Activated naive CD4-positive, alpha-beta T cell treated with anti-CD3 and anti-CD28 coated beads for 36 hours (primary cell): ENCODE measurements around the gene CDYL2. TPM values are rescaled to one million over a fixed set of nuclear protein-coding genes. Genes with fewer than 3 reads are reported as not detected.
A peak's percentile ranks its signal among the peaks of the same experiment; 100 is the strongest.
"Not testable (repeated sequence)": the region's sequence is repeated elsewhere in the genome, so short reads cannot be mapped to it uniquely, and the experiment has no call there.

Source experiments
- CTCF ChIA-PET: fragments of 350-600 bp; sonication (Branson Sonifier 250); formaldehyde crosslinking; loops from one replicate; lab custom pipeline; 2021; ENCODE audit warnings: antibody characterized with exemption; lab: Charles Lee
- DNase-seq: peaks from one replicate; pipeline ENCODE4 v3.0.0-alpha.2; 2020
- H3K27ac Mint-ChIP-seq: one replicate; pipeline ENCODE4 v1.8.0; 2021; ENCODE audit warnings: mild to moderate bottlenecking, mixed read lengths
- H3K27me3 Mint-ChIP-seq: one replicate; pipeline ENCODE4 v1.8.0; 2021; ENCODE audit warnings: low read depth, mixed read lengths
- H3K36me3 Mint-ChIP-seq: one replicate; pipeline ENCODE4 v1.8.0; 2021; ENCODE audit warnings: low read depth, mixed read lengths
- H3K4me1 Mint-ChIP-seq: one replicate; pipeline ENCODE4 v1.8.0; 2021; ENCODE audit warnings: low read depth, mixed read lengths
- H3K4me3 Mint-ChIP-seq: one replicate; pipeline ENCODE4 v1.8.0; 2021; ENCODE audit warnings: mild to moderate bottlenecking, moderate library complexity, mixed read lengths
- H3K9me3 Mint-ChIP-seq: one replicate; pipeline ENCODE4 v1.8.0; 2021; ENCODE audit warnings: mixed read lengths
- intact Hi-C: fragments of 100-400 bp; cut with micrococcal nuclease; formaldehyde crosslinking; loops from one replicate; pipeline ENCODE4 v1.15.1; 2023
- total RNA-seq, 2 experiments: library from RNA; stranded (reverse); gene quantifications; one replicate each; pipeline ENCODE4 v1.2.3, GENCODE V29; 2021

CDYL2 gene
- total RNA-seq, 2 experiments from 2014 or later, result 10.1 to 12.7 TPM

DNA sequence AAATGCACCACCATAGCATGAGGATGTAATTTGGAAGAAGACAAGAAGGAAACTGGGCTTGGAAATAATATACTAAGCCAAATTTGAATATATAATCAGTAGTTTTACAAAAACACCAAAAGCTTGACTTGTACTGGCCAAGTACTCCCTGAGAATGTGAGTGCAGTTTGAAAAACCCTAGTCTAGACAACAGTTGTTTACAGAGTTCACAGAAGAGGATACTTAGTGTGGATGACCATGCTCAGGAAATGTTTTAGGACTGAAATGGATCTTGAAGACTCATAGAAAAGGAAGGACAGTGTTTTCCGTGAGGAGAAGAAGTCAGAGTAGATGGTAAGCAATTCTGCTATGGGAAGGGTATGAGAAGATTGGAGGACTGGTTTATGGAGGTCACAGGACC, 1.9 kb upstream of the CDYL2 start:
- Mint-ChIP-seq H3K27ac (peak overlapping the region; percentile 32), H3K9me3 (no peaks in the 10 kb centered on the region), H3K27me3 (peaks cover 4% of the 10 kb centered on the region), H3K4me1 (peaks cover 31% of the 10 kb centered on the region), H3K4me3 (peak overlapping the region; percentile 34), H3K36me3 (peaks cover 1% of the 10 kb centered on the region)
- CTCF ChIA-PET, result interaction anchor here (0.7 to 1.8 kb wide), 5 partner anchors 198 to 279 kb away, joined by 3 to 7 read pairs (median 4); no protein-coding TSS in a partner anchor
- no peak for DNase-seq
- intact Hi-C loops, result loop anchor here (2.0 to 10.0 kb wide), 7 partner anchors 134 to 1537 kb away; partner anchors contain the start of genes C16orf46, GAN and GCSH

DNA sequence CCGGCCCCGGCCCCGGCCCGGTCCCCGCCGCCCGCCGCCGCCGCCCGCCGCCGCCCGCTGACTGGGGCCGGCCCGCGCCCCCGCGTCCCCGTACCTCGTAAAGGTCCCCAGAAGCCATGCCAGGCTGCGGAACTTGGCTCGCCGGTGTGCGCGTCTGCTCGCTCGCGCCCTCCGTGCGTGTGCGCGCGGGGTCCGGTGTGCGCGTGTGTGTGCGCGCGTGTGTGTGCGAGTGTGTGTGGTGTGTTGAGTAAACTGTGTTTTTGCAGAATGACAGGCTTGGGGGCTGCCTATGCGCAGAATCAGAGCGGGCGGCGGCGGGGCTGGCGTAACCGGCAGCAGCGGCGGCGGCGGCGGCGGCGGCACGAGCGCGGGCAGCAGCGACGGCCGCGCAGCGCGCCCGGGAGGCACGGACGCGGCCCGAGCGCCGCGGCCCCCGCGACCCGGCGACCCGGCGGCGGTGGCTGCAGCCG, 307 bp downstream of the CDYL2 start:
- peak overlapping the region; percentile 88 for H3K4me3 Mint-ChIP-seq
- no peaks in the 10 kb centered on the region for H3K9me3 Mint-ChIP-seq
- H3K36me3 Mint-ChIP-seq, result peaks cover 1% of the 10 kb centered on the region
- intact Hi-C loops, result loop anchor here (10.0 kb wide), 2 partner anchors 511 to 931 kb away; partner anchors contain the start of gene GAN
- H3K27ac Mint-ChIP-seq, result peak overlapping the region; percentile 80
- peaks cover 4% of the 10 kb centered on the region for H3K27me3 Mint-ChIP-seq
- CTCF ChIA-PET, result no interaction called here
- peaks cover 31% of the 10 kb centered on the region for H3K4me1 Mint-ChIP-seq
- peak; percentile 63 for DNase-seq

DNA sequence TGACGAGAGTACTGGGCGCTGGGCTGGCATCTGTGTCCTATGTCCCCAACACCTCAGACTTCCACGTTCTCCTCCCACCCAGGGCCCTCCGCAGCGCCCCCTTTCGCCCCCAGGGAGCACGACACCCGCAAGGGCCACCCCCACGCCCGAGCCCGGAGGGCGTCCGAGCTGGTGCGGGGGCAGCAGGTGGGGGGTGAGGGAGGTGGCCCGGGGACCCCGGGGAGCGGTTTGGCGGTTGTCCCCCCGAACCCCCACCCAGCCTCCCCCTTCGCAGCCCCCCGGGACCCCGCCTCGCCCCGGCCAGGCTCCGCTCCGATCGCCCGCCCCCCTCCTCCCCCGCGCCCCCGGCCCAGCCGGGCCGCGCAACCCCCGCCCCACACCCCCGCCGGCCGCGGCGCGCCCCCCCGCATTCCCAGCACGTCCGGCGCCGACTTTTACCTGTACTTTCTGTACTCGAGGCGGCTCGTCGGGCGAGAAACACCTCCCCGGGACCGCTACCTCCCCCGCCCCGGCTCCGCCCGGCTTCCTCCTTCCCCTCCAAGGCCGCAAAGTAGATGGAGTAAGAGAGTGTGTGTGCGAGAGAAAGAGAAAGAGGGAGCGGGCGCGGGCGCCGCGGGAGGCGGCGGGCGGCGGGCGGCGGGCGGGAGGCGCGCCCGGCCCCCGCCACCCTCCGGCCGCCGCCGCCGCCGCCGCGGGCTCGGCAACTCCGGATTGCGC, 901 bp downstream of the CDYL2 start:
- Mint-ChIP-seq H3K27ac (peak overlapping the region; percentile 50), H3K4me1 (peaks cover 31% of the 10 kb centered on the region), H3K36me3 (peaks cover 1% of the 10 kb centered on the region), H3K4me3 (peak overlapping the region; percentile 88), H3K9me3 (no peaks in the 10 kb centered on the region), H3K27me3 (peaks cover 4% of the 10 kb centered on the region)
- peak; percentile 56 for DNase-seq
- CTCF ChIA-PET, result interaction anchor here (1.0 kb wide), 1 partner anchor 223 kb away, joined by 3 read pairs; no protein-coding TSS in a partner anchor
- intact Hi-C loops, result loop anchor here (10.0 kb wide), 2 partner anchors 511 to 931 kb away; partner anchors contain the start of gene GAN

DNA sequence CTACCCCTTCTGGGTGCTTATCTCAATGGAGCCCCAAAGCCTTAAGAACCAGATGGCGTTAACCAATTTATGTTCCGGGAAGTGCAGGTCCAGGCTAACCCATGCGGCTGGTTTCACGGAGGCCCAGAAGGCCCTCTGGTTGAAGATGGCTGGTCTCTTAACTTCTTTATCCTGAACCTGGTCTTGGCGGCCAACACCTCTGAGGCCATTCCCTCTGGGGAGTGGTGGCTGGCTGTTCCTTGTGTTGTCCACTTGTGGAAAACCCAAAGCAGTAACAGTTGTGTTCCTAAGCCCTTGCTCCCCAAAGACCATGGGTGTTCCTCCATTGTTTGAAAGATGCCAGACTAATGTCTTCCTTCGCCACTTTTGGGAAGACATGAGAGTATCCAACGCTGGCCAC, 1.5 kb downstream of the CDYL2 start:
- peak overlapping the region; percentile 39 for H3K27ac Mint-ChIP-seq
- H3K4me3 Mint-ChIP-seq, result peak overlapping the region; percentile 69
- CTCF ChIA-PET, result interaction anchor here (0.6 to 1.0 kb wide), 2 partner anchors 223 to 604 kb away, joined by 3 read pairs; no protein-coding TSS in a partner anchor
- DNase-seq, result no peak
- peaks cover 4% of the 10 kb centered on the region for H3K27me3 Mint-ChIP-seq
- H3K9me3 Mint-ChIP-seq, result no peaks in the 10 kb centered on the region
- peaks cover 31% of the 10 kb centered on the region for H3K4me1 Mint-ChIP-seq
- intact Hi-C loops, result loop anchor here (10.0 kb wide), 2 partner anchors 512 to 932 kb away; partner anchors contain the start of gene GAN
- H3K36me3 Mint-ChIP-seq, result peaks cover 1% of the 10 kb centered on the region

DNA sequence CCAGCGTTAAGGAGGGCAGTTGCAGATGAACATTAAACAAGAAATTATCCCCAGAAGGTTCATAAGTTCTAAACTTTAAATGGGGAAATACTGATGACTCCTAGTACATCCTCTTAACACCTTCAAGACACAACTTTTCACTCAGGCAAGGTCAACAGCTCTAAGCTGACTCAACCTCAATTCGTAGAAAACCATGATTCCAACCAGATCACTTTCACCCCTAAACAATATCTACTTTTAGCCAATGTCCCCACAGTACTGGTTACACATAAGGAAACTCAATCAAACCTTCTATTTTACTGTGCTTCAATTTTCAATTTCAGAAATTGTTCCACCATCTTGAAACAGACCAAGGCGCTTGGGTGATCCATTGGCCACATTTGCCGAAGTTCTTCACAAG, 2.3 kb downstream of the CDYL2 start:
- Mint-ChIP-seq H3K27me3 (peaks cover 4% of the 10 kb centered on the region), H3K4me1 (peaks cover 25% of the 10 kb centered on the region), H3K4me3 (peak overlapping the region; percentile 69), H3K36me3 (peaks cover 1% of the 10 kb centered on the region), H3K9me3 (no peaks in the 10 kb centered on the region), H3K27ac (no peak overlapping the region)
- DNase-seq, result no peak
- CTCF ChIA-PET, result interaction anchor here (0.6 kb wide), 1 partner anchor 603 kb away, joined by 3 read pairs; no protein-coding TSS in a partner anchor
- intact Hi-C loops, result loop anchor here (10.0 kb wide), 2 partner anchors 513 to 933 kb away; partner anchors contain the start of gene GAN

DNA sequence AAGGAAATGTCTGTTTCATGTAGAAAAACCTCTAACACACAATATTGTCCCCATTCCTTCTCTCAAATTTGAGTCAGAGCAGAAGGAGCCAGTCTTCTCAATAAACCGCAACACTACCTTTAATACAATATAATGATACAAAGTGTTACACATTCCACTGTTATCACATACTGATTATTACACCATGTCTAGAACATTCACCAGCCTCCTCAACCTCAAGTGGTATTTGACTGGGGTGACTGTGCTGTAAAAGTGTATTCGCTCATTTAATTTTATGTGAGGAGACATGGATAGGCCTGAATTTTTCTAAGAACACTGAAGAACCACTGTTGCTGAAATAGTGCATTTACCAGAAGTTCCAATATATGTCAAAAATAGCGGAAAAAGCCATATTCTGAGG, 10.3 kb downstream of the CDYL2 start:
- intact Hi-C loops, result no loop called here
- H3K4me1 Mint-ChIP-seq, result peaks cover 5% of the 10 kb centered on the region
- H3K4me3 Mint-ChIP-seq, result no peak overlapping the region
- DNase-seq, result no peak
- no peaks in the 10 kb centered on the region for H3K36me3 Mint-ChIP-seq
- H3K27me3 Mint-ChIP-seq, result no peaks in the 10 kb centered on the region
- H3K27ac Mint-ChIP-seq, result no peak overlapping the region
- peaks cover 8% of the 10 kb centered on the region for H3K9me3 Mint-ChIP-seq
- CTCF ChIA-PET, result interaction anchor here (1.3 kb wide), 1 partner anchor 267 kb away, joined by 4 read pairs; no protein-coding TSS in a partner anchor

DNA sequence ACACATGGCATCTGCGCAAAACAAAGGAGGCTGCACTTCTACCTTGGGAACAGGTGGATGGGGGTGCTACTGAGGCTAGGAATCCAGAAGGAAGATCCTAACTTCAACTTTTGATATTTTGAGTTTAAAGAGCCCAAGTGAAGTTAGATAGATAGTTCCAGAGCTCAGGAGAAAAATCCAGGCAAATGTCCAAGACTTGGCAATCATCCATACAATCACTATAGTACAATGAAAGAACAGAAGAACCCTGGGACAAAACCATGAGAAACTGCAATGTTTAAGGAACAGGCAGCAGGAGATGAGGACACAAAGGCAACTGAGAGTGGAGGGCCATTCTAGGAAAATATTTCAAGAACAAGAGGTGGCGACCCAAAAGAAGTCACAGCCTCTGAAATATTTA, 12.4 kb downstream of the CDYL2 start:
- H3K36me3 Mint-ChIP-seq, result no peaks in the 10 kb centered on the region
- intact Hi-C loops, result no loop called here
- H3K9me3 Mint-ChIP-seq, result peaks cover 8% of the 10 kb centered on the region
- H3K27ac Mint-ChIP-seq, result no peak overlapping the region
- CTCF ChIA-PET, result interaction anchor here (1.1 kb wide), 1 partner anchor 144 kb away, joined by 3 read pairs; no protein-coding TSS in a partner anchor
- no peaks in the 10 kb centered on the region for H3K27me3 Mint-ChIP-seq
- H3K4me1 Mint-ChIP-seq, result peaks cover 5% of the 10 kb centered on the region
- H3K4me3 Mint-ChIP-seq, result no peak overlapping the region
- DNase-seq, result no peak

DNA sequence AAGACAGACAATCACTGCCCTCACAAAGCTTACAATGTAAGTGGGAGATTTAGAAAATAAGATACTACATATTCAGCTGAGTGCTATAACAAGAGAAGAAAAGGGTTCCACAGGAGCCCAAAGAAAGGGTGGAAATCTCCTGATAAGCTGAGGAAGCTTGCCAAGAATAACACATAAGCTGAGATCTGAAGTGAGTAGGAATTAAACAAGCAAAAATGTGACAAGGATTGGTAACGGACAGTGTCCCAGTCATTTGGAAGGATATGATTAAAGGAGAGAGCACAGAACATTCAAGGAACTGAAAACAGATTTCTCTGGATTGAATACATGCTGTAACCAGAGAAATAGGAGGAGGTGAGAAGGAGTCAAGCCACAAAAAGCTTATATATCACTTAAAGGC, 13.0 kb downstream of the CDYL2 start:
- CTCF ChIA-PET, result interaction anchor here (0.5 to 1.1 kb wide), 2 partner anchors 143 to 946 kb away, joined by 3 read pairs; no protein-coding TSS in a partner anchor
- no peak overlapping the region for H3K27ac Mint-ChIP-seq
- no peak for DNase-seq

DNA sequence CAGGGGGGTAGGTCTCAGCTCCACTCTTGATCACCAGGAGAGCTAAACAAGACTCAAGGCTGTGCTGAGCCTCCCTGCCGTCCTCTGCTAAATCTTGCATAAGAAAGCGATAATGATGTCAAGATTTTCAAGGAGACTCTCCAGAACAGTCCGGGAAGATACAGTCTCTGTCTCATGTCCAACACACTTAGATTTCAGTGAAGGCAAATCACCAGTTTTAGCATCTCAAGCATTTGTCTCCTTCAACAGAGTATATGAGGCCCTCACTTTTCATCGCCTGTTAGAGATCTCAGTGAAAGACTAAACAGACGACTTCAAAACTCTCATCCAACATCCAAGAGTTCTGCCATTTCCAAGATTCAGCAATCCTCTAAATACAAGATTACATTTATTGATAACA, 13.6 kb downstream of the CDYL2 start:
- CTCF ChIA-PET, result interaction anchor here (1.1 kb wide), 1 partner anchor 143 kb away, joined by 3 read pairs; no protein-coding TSS in a partner anchor
- peaks cover 4% of the 10 kb centered on the region for H3K36me3 Mint-ChIP-seq
- H3K4me1 Mint-ChIP-seq, result no peaks in the 10 kb centered on the region
- no peak for DNase-seq
- H3K27me3 Mint-ChIP-seq, result no peaks in the 10 kb centered on the region
- peaks cover 16% of the 10 kb centered on the region for H3K9me3 Mint-ChIP-seq
- H3K27ac Mint-ChIP-seq, result no peak overlapping the region
- intact Hi-C loops, result no loop called here
- no peak overlapping the region for H3K4me3 Mint-ChIP-seq

More for the DNA sequence above, 13.0 kb downstream of the CDYL2 start:
- Mint-ChIP-seq H3K4me1 (no peaks in the 10 kb centered on the region), H3K9me3 (peaks cover 9% of the 10 kb centered on the region), H3K27me3 (no peaks in the 10 kb centered on the region), H3K36me3 (no peaks in the 10 kb centered on the region), H3K4me3 (no peak overlapping the region)
- intact Hi-C loops, result no loop called here

DNA sequence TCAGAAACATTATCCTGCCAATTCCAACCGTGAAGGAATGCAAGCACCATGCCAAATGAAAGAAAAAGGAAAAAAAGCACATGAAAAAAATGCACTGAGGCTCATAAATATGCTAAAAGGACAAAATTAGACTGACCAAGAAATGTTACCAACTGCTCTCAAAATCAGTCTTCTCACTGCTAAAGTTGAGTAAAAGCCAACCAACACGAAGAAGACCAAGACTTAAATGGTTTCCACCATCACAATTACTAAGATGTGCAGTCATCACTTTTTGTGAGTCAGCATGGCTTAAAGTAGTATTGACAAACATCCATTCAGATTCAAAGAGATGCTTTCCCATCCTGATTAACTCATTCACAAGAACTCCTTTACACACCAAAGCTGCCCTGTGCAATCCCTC, 16.4 kb downstream of the CDYL2 start:
- intact Hi-C loops, result no loop called here
- Mint-ChIP-seq H3K4me1 (no peaks in the 10 kb centered on the region), H3K27me3 (no peaks in the 10 kb centered on the region), H3K27ac (no peak overlapping the region), H3K36me3 (peaks cover 9% of the 10 kb centered on the region), H3K9me3 (peaks cover 30% of the 10 kb centered on the region), H3K4me3 (no peak overlapping the region)
- CTCF ChIA-PET, result no interaction called here
- DNase-seq, result no peak

DNA sequence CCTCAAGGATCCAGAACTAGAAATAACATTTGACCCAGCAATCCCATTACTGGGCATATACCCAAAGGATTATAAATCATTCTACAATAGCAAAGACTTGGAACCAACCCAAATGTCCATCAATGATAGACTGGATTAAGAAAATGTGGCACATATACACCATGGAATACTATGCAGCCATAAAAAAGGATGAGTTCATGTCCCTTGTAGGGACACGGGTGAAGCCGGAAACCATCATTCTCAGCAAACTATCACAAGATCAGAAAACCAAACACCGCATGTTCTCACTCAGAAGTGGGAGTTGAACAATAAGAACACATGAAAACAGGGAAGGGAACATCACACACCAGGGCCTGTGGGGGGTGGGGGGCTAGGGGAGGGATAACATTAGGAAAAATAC, 17.8 kb downstream of the CDYL2 start:
- H3K9me3 Mint-ChIP-seq, result peaks cover 34% of the 10 kb centered on the region
- H3K27ac Mint-ChIP-seq, H3K27me3 Mint-ChIP-seq, H3K4me3 Mint-ChIP-seq, intact Hi-C loops, CTCF ChIA-PET, H3K4me1 Mint-ChIP-seq, DNase-seq: not testable (repeated sequence)
- H3K36me3 Mint-ChIP-seq, result peaks cover 12% of the 10 kb centered on the region

DNA sequence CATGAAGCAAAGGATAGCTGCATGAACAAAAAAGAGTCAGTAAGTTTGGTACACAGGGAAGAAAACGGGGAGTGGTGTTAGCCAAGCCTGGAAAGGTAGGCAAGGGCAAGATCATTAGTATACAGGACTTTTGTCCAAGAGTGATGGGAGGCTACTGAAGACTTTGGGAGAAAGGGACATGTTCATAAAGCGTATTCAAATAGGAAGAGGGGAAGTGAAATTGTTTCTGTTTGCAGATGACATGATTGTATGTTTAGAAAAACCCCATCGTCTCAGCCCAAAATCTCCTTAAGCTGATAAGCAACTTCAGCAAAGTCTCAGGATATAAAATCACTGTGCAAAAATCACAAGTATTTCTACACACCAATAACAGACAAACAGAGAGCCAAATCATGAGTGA, 19.4 kb downstream of the CDYL2 start:
- Mint-ChIP-seq H3K27me3 (no peaks in the 10 kb centered on the region), H3K27ac (no peak overlapping the region), H3K36me3 (peaks cover 19% of the 10 kb centered on the region), H3K4me3 (no peak overlapping the region), H3K9me3 (peaks cover 42% of the 10 kb centered on the region), H3K4me1 (no peaks in the 10 kb centered on the region)
- intact Hi-C loops, result no loop called here
- CTCF ChIA-PET, result no interaction called here
- DNase-seq, result no peak
